Parathyroid adenoma (tissue), 2 donors: Measurements from ENCODE around the gene SLC6A5.

Source experiments
- H2AFZ ChIP-seq: fragments of 300-600 bp; sonication (generic); one replicate; pipeline ENCODE4 v1.7.0; 2017; ENCODE audit warnings: antibody characterized with exemption, mild to moderate bottlenecking
- H3K27ac ChIP-seq: fragments of 300-600 bp; sonication (generic); one replicate; pipeline ENCODE4 v1.7.0; 2017
- H3K27me3 ChIP-seq: fragments of 300-600 bp; sonication (generic); one replicate; pipeline ENCODE4 v1.7.0; 2017; ENCODE audit warnings: low read length; ENCODE audit not compliant: control insufficient read depth, insufficient read depth
- H3K36me3 ChIP-seq: fragments of 300-600 bp; sonication (generic); one replicate; pipeline ENCODE4 v1.7.0; 2017; ENCODE audit warnings: low read length; ENCODE audit not compliant: control insufficient read depth, insufficient read depth
- H3K4me1 ChIP-seq: fragments of 300-600 bp; sonication (generic); one replicate; pipeline ENCODE4 v1.7.0; 2017; ENCODE audit warnings: control low read depth
- H3K4me2 ChIP-seq: fragments of 300-600 bp; sonication (generic); one replicate; pipeline ENCODE4 v1.7.0; 2017; ENCODE audit warnings: low read length
- H3K4me3 ChIP-seq: fragments of 300-600 bp; sonication (generic); one replicate; pipeline ENCODE4 v1.7.0; 2017; ENCODE audit warnings: low read depth, low read length
- H3K79me2 ChIP-seq: fragments of 300-600 bp; sonication (generic); one replicate; pipeline ENCODE4 v1.7.0; 2017; ENCODE audit warnings: control low read depth
- H3K9ac ChIP-seq: fragments of 300-600 bp; sonication (generic); one replicate; pipeline ENCODE4 v1.7.0; 2017; ENCODE audit warnings: mild to moderate bottlenecking
- H3K9me3 ChIP-seq: fragments of 300-600 bp; sonication (generic); one replicate; pipeline ENCODE4 v1.7.0; 2017; ENCODE audit warnings: low read length; ENCODE audit not compliant: control insufficient read depth
- CTCF ChIP-seq: fragments of 300-600 bp; sonication (generic); IDR thresholded peaks from one replicate; pipeline ENCODE4 v1.7.0; 2017; ENCODE audit warnings: antibody characterized with exemption, mild to moderate bottlenecking
- donor health status: primary hyperparathyroidism.

Gene SLC6A5

GRCh38 chr11:20668844-20669819 lies 69.7 kb downstream of the SLC6A5 start, which contains the start of gene NELL1:
NELL1 (plus strand) TSS chr11:20669586.
- H3K79me2 ChIP-seq, result no peaks in the 10 kb centered on the region
- no peaks in the 10 kb centered on the region for H3K4me1 ChIP-seq
- no peak within 1 kb of the TSS for H3K9ac ChIP-seq
- peak within 1 kb of the TSS; percentile 55 for H3K4me2 ChIP-seq
- no peaks in the 10 kb centered on the region for H3K9me3 ChIP-seq
- TF ChIP-seq CTCF, result no peak
- no peaks in the 10 kb centered on the region for H3K36me3 ChIP-seq
- H3K4me3 ChIP-seq, result peak within 1 kb of the TSS; percentile 36
- no peak within 1 kb of the TSS for H3K27ac ChIP-seq
- H3K27me3 ChIP-seq, result no peaks in the 10 kb centered on the region
- no peak within 1 kb of the TSS for H2AFZ ChIP-seq

GRCh38 chr11:20669820-20670684 lies 70.6 kb downstream of the SLC6A5 start:
- no peaks in the 10 kb centered on the region for H3K79me2 ChIP-seq
- no peak overlapping the region for H2AFZ ChIP-seq
- TF ChIP-seq CTCF, result no peak
- no peaks in the 10 kb centered on the region for H3K9me3 ChIP-seq
- peak overlapping the region; percentile 36 for H3K4me3 ChIP-seq
- peak overlapping the region; percentile 55 for H3K4me2 ChIP-seq
- H3K4me1 ChIP-seq, result no peaks in the 10 kb centered on the region
- no peak overlapping the region for H3K27ac ChIP-seq
- no peak overlapping the region for H3K9ac ChIP-seq
- no peaks in the 10 kb centered on the region for H3K36me3 ChIP-seq
- H3K27me3 ChIP-seq, result no peaks in the 10 kb centered on the region

- H2AFZ ChIP-seq, result no peak overlapping the region
- no peaks in the 10 kb centered on the region for H3K9me3 ChIP-seq
- no peaks in the 10 kb centered on the region for H3K79me2 ChIP-seq
- H3K4me3 ChIP-seq, result no peak overlapping the region
- no peaks in the 10 kb centered on the region for H3K27me3 ChIP-seq
- H3K27ac ChIP-seq, result no peak overlapping the region
- H3K36me3 ChIP-seq, result no peaks in the 10 kb centered on the region
- H3K4me1 ChIP-seq, result no peaks in the 10 kb centered on the region
- TF ChIP-seq CTCF, result no peak
- no peak overlapping the region for H3K9ac ChIP-seq
- no peak overlapping the region for H3K4me2 ChIP-seq
Observed at GRCh38 chr11:20670932-20671403, 71.6 kb downstream of the SLC6A5 start.

GRCh38 chr11:20671856-20672546 lies 72.6 kb downstream of the SLC6A5 start:
- no peak overlapping the region for H3K4me2 ChIP-seq
- H3K27ac ChIP-seq, result no peak overlapping the region
- H2AFZ ChIP-seq, result no peak overlapping the region
- H3K4me1 ChIP-seq, result no peaks in the 10 kb centered on the region
- H3K27me3 ChIP-seq, result no peaks in the 10 kb centered on the region
- H3K4me3 ChIP-seq, result no peak overlapping the region
- no peaks in the 10 kb centered on the region for H3K79me2 ChIP-seq
- H3K9me3 ChIP-seq, result no peaks in the 10 kb centered on the region
- TF ChIP-seq CTCF, result no peak
- H3K36me3 ChIP-seq, result no peaks in the 10 kb centered on the region
- no peak overlapping the region for H3K9ac ChIP-seq
